ENCODE results near the gene U2AF1L4.
A peak's percentile ranks its signal among the peaks of the same experiment; 100 is the strongest.

U2AF1L4 gene

GRCh38 chr19:35760711-35761349 is 15.6 kb upstream of the U2AF1L4 start:
- Histone ChIP-seq H2BK15ac (ENCODE audit: low read depth, poor library complexity, severe bottlenecking) (no peak overlapping the region), H3K27me3 (ENCODE audit: control insufficient read depth in 1 of 2, insufficient read depth in 1 of 2, low read length in 2 of 2) (no peaks in the 10 kb centered on the region), H3K23ac (ENCODE audit: low read length in 2 of 2) (no peak overlapping the region), H3K79me1 (replicated peaks; ENCODE audit: low read length, poor library complexity, severe bottlenecking) (peaks cover 26% of the 10 kb centered on the region), H3K9me3 (ENCODE audit: control insufficient read depth, low read length) (no peaks in the 10 kb centered on the region), H3K4me2 (ENCODE audit: low read length, poor library complexity, severe bottlenecking) (no peak overlapping the region), H3K14ac (ENCODE audit: low read length in 2 of 2) (no peak overlapping the region), H2BK5ac (ENCODE audit: low read depth, low read length, poor library complexity, severe bottlenecking) (no peak overlapping the region), H3K4ac (ENCODE audit: low read depth in 1 of 2, low read length in 2 of 2) (no peak overlapping the region), H3K9ac (ENCODE audit: low read length) (no peak overlapping the region), H3K4me1 (ENCODE audit: control insufficient read depth, insufficient read depth, low read depth, low read length) (peaks cover 31% of the 10 kb centered on the region), H3K4me3 (ENCODE audit: insufficient read depth in 1 of 2, low read depth in 1 of 2, low read length in 2 of 2) (no peak overlapping the region), H2AK5ac (ENCODE audit: low read length, severe bottlenecking) (no peak overlapping the region), H4K91ac (ENCODE audit: low read length) (no peak overlapping the region), H4K8ac (ENCODE audit: low read length) (no peak overlapping the region), H3K18ac (ENCODE audit: low read depth in 1 of 2, low read length in 2 of 2) (no peak overlapping the region), H2AFZ (ENCODE audit: low read depth, low read length) (no peak overlapping the region), H3K36me3 (ENCODE audit: control insufficient read depth in 1 of 2, insufficient read depth in 2 of 2, low read depth in 1 of 2, low read length in 2 of 2) (peaks cover 49 to 51% of the 10 kb centered on the region in 2 experiments), H2BK120ac (ENCODE audit: low read depth, low read length) (no peak overlapping the region), H2BK12ac (ENCODE audit: low read length in 2 of 2) (no peak overlapping the region), H3K27ac (ENCODE audit: low read length, poor library complexity, severe bottlenecking) (no peak overlapping the region)
- over 99% methylated on average over 4 of the region's 4 CpGs for WGBS
- no peak for DNase-seq

DNA sequence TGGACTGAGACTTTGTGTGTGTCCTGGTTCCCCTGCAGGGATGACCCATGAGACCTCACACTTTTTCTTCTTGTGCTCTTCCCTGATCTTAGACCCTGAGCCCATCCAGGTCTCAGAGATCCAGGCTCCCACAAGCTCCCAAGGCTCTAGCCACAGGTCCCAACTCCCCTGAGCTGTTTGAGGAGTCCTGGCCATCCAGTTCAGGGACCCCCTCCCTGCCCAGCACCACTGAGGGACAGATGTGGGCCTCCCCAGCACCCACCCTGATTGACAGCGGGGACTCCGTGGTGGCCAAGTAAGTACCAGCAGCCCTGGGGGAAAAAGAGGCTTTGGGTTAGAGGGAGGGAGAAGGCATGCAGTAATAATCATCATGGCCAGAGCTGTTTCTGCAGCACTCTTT is 14.5 kb upstream of the U2AF1L4 start:
- Histone ChIP-seq H3K23ac (ENCODE audit: low read length in 2 of 2) (no peak overlapping the region), H3K36me3 (ENCODE audit: control insufficient read depth in 1 of 2, insufficient read depth in 2 of 2, low read depth in 1 of 2, low read length in 2 of 2) (peaks cover 38 to 53% of the 10 kb centered on the region in 2 experiments), H3K4me2 (ENCODE audit: low read length, poor library complexity, severe bottlenecking) (no peak overlapping the region), H3K9me3 (ENCODE audit: control insufficient read depth, low read length) (no peaks in the 10 kb centered on the region), H3K79me1 (replicated peaks; ENCODE audit: low read length, poor library complexity, severe bottlenecking) (peaks cover 29% of the 10 kb centered on the region), H3K9ac (ENCODE audit: low read length) (peak overlapping the region; percentile 18), H2BK12ac (ENCODE audit: low read length in 2 of 2) (no peak overlapping the region), H2AFZ (ENCODE audit: low read depth, low read length) (no peak overlapping the region), H3K27me3 (ENCODE audit: control insufficient read depth in 1 of 2, insufficient read depth in 1 of 2, low read length in 2 of 2) (no peaks in the 10 kb centered on the region), H3K4me3 (ENCODE audit: insufficient read depth in 1 of 2, low read depth in 1 of 2, low read length in 2 of 2) (peak overlapping the region in 1 of 2 experiments; percentile 99), H3K18ac (ENCODE audit: low read depth in 1 of 2, low read length in 2 of 2) (no peak overlapping the region), H2BK15ac (ENCODE audit: low read depth, poor library complexity, severe bottlenecking) (no peak overlapping the region), H3K14ac (ENCODE audit: low read length in 2 of 2) (no peak overlapping the region), H2AK5ac (ENCODE audit: low read length, severe bottlenecking) (no peak overlapping the region), H2BK120ac (ENCODE audit: low read depth, low read length) (no peak overlapping the region), H3K4me1 (ENCODE audit: control insufficient read depth, insufficient read depth, low read depth, low read length) (peaks cover 38% of the 10 kb centered on the region), H4K91ac (ENCODE audit: low read length) (no peak overlapping the region), H4K8ac (ENCODE audit: low read length) (no peak overlapping the region), H3K4ac (ENCODE audit: low read depth in 1 of 2, low read length in 2 of 2) (no peak overlapping the region), H3K27ac (ENCODE audit: low read length, poor library complexity, severe bottlenecking) (no peak overlapping the region), H2BK5ac (ENCODE audit: low read depth, low read length, poor library complexity, severe bottlenecking) (no peak overlapping the region)
- no peak for DNase-seq
- WGBS = 100% methylated on average over 2 of the region's 2 CpGs

GRCh38 chr19:35757749-35758608 is 12.8 kb upstream of the U2AF1L4 start, which contains the start of gene PROSER3:
Gene PROSER3, plus strand, starts transcription at chr19:35758176. Its CDS starts 40 bp downstream, at chr19:35758216.
- H3K79me1 ChIP-seq (replicated peaks; ENCODE audit: low read length, poor library complexity, severe bottlenecking) = peaks cover 32% of the 10 kb centered on the region
- peaks cover 45 to 61% of the 10 kb centered on the region in 2 experiments for H3K36me3 ChIP-seq (ENCODE audit: control insufficient read depth in 1 of 2, insufficient read depth in 2 of 2, low read depth in 1 of 2, low read length in 2 of 2)
- H4K8ac ChIP-seq (ENCODE audit: low read length) = peak within 1 kb of the TSS; percentile 99
- peak within 1 kb of the TSS in 1 of 2 experiments; percentile 93 for H3K14ac ChIP-seq (ENCODE audit: low read length in 2 of 2)
- peak within 1 kb of the TSS; percentile 43 for H2AFZ ChIP-seq (ENCODE audit: low read depth, low read length)
- H3K4me2 ChIP-seq (ENCODE audit: low read length, poor library complexity, severe bottlenecking) = peak within 1 kb of the TSS; percentile 83
- H2BK12ac ChIP-seq (ENCODE audit: low read length in 2 of 2) = peak within 1 kb of the TSS; percentile 23 to 69
- no peaks in the 10 kb centered on the region for H3K27me3 ChIP-seq (ENCODE audit: control insufficient read depth in 1 of 2, insufficient read depth in 1 of 2, low read length in 2 of 2)
- H3K4me3 ChIP-seq (ENCODE audit: insufficient read depth in 1 of 2, low read depth in 1 of 2, low read length in 2 of 2) = peak within 1 kb of the TSS; percentile 97 to 99
- H2BK5ac ChIP-seq (ENCODE audit: low read depth, low read length, poor library complexity, severe bottlenecking) = peak within 1 kb of the TSS; percentile 87
- WGBS = under 1% methylated on average over 52 of the region's 53 CpGs
- H2BK120ac ChIP-seq (ENCODE audit: low read depth, low read length) = peak within 1 kb of the TSS; percentile 96
- peak within 1 kb of the TSS; percentile 79 for H2AK5ac ChIP-seq (ENCODE audit: low read length, severe bottlenecking)
- peaks cover 38% of the 10 kb centered on the region for H3K4me1 ChIP-seq (ENCODE audit: control insufficient read depth, insufficient read depth, low read depth, low read length)
- H4K91ac ChIP-seq (ENCODE audit: low read length) = peak within 1 kb of the TSS; percentile 100
- H3K4ac ChIP-seq (ENCODE audit: low read depth in 1 of 2, low read length in 2 of 2) = peak within 1 kb of the TSS; percentile 99 to 100
- H3K27ac ChIP-seq (ENCODE audit: low read length, poor library complexity, severe bottlenecking) = peak within 1 kb of the TSS; percentile 97
- H2BK15ac ChIP-seq (ENCODE audit: low read depth, poor library complexity, severe bottlenecking) = peak within 1 kb of the TSS; percentile 98
- H3K18ac ChIP-seq (ENCODE audit: low read depth in 1 of 2, low read length in 2 of 2) = peak within 1 kb of the TSS; percentile 100
- peak; percentile 100 for DNase-seq
- H3K9me3 ChIP-seq (ENCODE audit: control insufficient read depth, low read length) = no peaks in the 10 kb centered on the region
- peak within 1 kb of the TSS in 1 of 2 experiments; percentile 81 for H3K23ac ChIP-seq (ENCODE audit: low read length in 2 of 2)
- H3K9ac ChIP-seq (ENCODE audit: low read length) = peak within 1 kb of the TSS; percentile 99

- peak overlapping the region; percentile 96 for H2BK120ac ChIP-seq (ENCODE audit: low read depth, low read length)
- H2BK12ac ChIP-seq (ENCODE audit: low read length in 2 of 2) = peak overlapping the region in 1 of 2 experiments; percentile 69
- H3K4me1 ChIP-seq (ENCODE audit: control insufficient read depth, insufficient read depth, low read depth, low read length) = peaks cover 38% of the 10 kb centered on the region
- peak overlapping the region; percentile 100 for H3K18ac ChIP-seq (ENCODE audit: low read depth in 1 of 2, low read length in 2 of 2)
- peaks cover 37% of the 10 kb centered on the region for H3K79me1 ChIP-seq (replicated peaks; ENCODE audit: low read length, poor library complexity, severe bottlenecking)
- peak overlapping the region; percentile 87 for H2BK5ac ChIP-seq (ENCODE audit: low read depth, low read length, poor library complexity, severe bottlenecking)
- no peak overlapping the region for H3K14ac ChIP-seq (ENCODE audit: low read length in 2 of 2)
- peak overlapping the region; percentile 93 for H4K8ac ChIP-seq (ENCODE audit: low read length)
- H3K9ac ChIP-seq (ENCODE audit: low read length) = peak overlapping the region; percentile 99
- peak overlapping the region; percentile 100 for H4K91ac ChIP-seq (ENCODE audit: low read length)
- H3K9me3 ChIP-seq (ENCODE audit: control insufficient read depth, low read length) = no peaks in the 10 kb centered on the region
- no peak overlapping the region for H3K23ac ChIP-seq (ENCODE audit: low read length in 2 of 2)
- DNase-seq = peak; percentile 99
- peak overlapping the region in 1 of 2 experiments; percentile 99 for H3K4me3 ChIP-seq (ENCODE audit: insufficient read depth in 1 of 2, low read depth in 1 of 2, low read length in 2 of 2)
- peaks cover 50 to 68% of the 10 kb centered on the region in 2 experiments for H3K36me3 ChIP-seq (ENCODE audit: control insufficient read depth in 1 of 2, insufficient read depth in 2 of 2, low read depth in 1 of 2, low read length in 2 of 2)
- 2% methylated on average over 18 of the region's 19 CpGs for WGBS
- peak overlapping the region; percentile 99 to 100 for H3K4ac ChIP-seq (ENCODE audit: low read depth in 1 of 2, low read length in 2 of 2)
- H2AFZ ChIP-seq (ENCODE audit: low read depth, low read length) = no peak overlapping the region
- no peaks in the 10 kb centered on the region for H3K27me3 ChIP-seq (ENCODE audit: control insufficient read depth in 1 of 2, insufficient read depth in 1 of 2, low read length in 2 of 2)
- peak overlapping the region; percentile 93 for H3K27ac ChIP-seq (ENCODE audit: low read length, poor library complexity, severe bottlenecking)
- H3K4me2 ChIP-seq (ENCODE audit: low read length, poor library complexity, severe bottlenecking) = peak overlapping the region; percentile 63
- H2AK5ac ChIP-seq (ENCODE audit: low read length, severe bottlenecking) = peak overlapping the region; percentile 69
- peak overlapping the region; percentile 80 for H2BK15ac ChIP-seq (ENCODE audit: low read depth, poor library complexity, severe bottlenecking)
Measured at GRCh38 chr19:35757231-35757748, 12.1 kb upstream of the U2AF1L4 start.

Measured in mesenchymal stem cell (in vitro differentiated cells and primary cell).